GM15510 (cell line): ENCODE data around the gene NXT1.

Experiments used
- POLR2A ChIP-seq: IDR thresholded peaks from 3 replicates; pipeline ENCODE4 v1.6.1; 2011; ENCODE audit warnings: borderline replicate concordance; ENCODE audit not compliant: insufficient read length; ENCODE audit errors: extremely low read depth

The NXT1 gene

DNA sequence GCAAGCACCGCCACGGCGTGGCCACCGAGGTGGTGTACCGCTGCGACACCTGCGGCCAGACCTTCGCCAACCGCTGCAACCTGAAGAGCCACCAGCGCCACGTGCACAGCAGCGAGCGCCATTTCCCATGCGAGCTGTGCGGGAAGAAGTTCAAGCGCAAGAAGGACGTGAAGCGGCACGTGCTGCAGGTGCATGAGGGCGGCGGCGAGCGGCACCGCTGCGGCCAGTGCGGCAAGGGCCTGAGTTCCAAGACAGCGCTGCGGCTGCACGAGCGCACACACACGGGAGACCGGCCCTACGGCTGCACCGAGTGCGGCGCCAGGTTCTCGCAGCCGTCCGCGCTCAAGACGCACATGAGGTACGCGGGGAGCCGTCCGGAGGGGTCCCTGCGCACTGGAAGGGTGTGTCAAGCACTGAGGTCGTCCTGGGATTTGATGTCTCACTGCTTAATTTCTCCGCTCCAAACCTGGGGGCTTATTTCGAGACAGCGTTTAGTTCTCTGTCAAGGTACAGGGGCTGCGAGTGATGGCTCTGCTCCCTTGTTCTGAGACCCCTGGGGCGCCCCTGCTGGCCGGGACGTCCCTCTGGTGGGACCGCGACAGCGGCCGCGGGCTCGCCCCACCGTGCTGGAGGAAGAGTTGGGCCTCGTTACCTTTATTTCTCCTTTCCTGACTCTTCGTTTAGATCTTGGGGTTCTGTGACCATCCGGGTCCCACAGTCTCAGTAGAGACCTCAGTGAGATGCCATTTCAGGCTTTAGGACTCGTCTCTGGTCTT lies 15.0 kb downstream of the NXT1 start:
- no peak for TF ChIP-seq POLR2A

DNA sequence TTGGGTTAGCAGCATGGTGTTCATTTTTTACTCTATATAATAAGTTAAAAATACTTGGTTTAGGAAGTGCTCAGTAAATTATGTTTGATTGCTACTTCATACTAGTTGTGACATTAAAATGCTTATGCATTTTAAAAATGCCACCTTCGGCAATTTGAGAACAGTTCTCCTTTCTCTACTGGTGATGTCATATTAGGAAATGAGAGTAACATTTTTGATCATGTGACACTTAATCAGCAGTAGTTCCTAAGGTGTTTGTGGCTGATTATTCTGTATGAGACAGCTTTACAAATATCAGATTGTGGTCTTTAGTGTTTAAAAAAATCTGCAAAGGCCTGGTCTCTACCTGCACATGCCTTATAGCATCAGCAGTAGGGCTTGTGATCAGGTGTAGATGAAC lies 15.8 kb downstream of the NXT1 start:
- TF ChIP-seq POLR2A: no peak

DNA sequence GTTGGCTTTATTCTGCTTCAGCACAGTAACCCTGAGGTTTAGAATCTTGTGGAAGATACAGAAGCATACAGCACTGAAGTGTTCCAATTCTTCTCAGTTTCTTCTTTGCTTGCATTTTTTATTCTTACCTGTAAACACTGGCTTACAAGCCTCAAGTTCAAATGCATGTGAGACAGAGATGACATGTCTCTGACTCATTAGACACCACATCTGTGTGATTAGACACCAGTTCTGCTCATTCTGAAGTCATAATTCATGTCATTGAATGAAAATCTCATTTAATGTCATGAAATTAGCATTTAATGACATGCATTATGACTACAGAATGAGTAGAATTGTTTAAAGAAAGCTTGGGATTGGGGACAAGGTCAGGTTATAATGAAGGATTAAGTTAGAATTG lies 17.2 kb downstream of the NXT1 start:
- TF ChIP-seq POLR2A: no peak

DNA sequence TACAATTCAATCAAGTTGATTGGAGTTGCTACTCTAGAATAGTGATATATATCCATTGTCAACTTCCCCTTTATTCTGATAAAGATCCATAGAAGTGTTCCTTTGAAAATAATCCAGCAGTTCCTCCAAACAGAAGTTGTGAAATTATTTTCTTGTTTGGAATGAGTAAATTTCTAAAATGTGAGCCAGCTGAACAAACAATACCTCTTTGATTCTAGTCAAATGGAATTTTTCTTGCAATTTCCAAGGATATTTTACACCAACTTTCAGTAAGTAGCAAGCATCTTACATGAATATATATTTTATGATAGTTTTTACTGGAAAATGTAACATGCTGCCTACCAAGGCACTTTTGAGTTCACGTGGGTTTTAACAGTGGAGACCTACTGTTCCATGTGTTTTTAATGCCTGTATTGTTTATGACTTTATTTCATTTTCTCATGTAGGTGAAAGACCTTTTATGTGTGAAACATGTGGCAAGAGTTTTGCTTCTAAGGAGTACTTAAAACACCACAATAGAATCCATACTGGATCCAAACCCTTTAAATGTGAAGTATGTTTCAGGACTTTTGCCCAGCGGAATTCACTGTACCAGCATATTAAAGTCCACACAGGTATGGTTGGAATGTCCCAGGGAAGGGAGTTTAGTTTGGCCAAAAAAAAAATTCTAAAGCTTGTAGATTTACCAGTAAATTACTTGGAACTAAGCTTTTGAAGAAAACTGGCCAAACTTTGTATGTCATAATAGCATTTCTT lies 17.9 kb downstream of the NXT1 start:
- no peak for TF ChIP-seq POLR2A

DNA sequence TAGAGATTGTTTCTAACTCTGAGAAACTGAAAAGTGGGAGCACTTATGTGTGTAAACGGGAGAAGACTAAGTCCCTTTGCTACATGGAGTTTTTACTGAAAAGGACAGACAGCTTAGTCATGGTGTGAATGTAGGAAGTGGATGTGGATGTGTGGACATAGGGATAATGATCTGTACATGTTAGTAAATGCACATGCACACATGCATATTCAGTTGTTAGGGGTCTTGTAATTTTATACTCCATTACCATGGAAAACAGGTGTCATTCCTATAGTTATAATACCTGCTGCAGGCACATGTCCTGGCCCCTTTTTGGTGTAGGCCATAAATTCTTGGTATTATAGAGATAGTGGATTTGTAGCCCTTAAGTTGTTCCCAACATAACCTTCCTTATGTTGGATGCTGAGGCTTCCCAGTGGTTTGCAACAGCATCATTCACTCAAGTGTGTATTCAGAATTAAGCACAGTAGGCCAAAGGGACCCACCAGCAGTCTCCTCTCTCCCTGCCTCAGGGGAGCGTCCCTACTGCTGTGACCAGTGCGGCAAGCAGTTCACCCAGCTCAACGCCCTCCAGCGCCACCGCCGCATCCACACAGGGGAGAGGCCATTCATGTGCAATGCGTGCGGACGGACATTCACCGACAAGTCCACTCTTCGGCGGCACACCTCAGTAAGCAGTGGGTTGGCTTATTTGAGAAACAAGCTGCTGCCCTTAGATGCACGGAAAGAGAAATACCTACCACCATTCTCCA lies 18.7 kb downstream of the NXT1 start:
- no peak for TF ChIP-seq POLR2A

DNA sequence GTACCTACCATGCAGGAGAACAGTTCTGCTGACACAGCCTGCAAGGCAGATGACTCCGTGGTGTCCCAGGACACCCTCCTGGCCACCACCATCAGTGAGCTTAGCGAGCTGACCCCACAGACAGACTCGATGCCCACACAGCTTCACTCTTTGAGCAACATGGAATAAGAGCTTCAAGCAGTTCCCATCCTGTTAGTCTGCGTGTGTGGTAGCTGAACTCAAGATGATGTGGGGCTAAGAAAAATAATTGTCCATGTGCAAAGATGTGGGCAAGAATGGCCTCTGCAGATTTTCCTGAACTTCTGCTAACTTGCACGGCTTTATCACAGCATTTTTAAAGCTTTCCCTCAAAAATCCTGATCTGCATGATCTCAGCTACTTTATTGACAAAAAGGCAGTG lies 19.7 kb downstream of the NXT1 start:
- TF ChIP-seq POLR2A: no peak

DNA sequence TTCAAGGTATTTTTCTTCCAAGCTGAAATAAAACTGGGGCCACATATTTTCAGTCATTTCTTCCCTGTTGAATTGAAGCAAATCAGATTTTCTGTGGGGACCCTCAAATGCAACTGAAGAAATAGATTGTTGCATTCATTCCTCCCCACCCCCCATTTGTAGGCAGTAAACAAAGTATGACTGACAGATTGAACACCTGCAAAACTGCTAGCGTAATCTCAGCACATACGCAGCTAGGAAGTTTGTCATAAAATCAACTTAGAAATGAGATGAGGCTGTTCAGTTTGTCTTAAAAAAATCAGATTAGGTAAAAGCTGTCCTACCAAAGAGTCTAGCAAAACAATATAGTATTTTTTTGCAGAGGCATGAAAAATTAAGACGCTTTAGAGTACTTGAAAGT lies 20.3 kb downstream of the NXT1 start:
- TF ChIP-seq POLR2A: no peak

DNA sequence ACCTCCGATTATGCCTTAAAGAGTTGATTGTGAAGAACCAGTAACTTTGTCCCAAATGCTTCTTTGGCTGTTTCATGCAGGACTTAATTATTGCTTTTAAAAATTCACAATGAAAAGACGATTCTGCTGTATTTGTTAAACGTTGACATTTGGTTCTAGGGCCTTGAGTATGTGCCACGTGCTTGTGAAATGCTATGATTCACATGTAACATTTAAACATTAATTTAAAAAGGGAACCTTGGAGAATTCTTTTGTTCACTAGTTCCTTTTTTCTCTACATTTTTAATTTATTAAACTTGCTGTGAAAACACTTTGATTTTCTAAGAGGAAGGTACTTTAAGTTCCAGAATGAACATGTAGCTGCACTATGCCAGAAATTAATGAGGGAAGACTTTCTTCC lies 20.9 kb downstream of the NXT1 start:
- TF ChIP-seq POLR2A: no peak

DNA sequence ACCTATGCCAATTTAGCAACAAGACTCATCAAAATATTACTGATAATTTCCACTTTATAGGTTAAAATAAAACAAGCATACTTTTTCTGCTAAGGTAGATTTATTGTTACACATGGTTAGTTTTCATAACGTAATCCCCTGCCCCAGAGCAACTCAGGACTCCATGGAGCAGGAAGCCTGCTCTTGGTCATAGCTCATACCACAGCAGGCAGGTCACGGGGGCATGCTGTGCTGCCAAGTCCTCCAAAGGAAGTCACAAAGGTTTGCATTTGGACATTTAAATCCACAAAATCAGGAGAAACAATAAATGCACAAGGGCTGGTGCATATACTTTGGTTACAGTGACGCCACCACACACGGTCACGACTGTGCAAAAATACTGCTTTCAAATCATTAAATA lies 23.9 kb downstream of the NXT1 start:
- TF ChIP-seq POLR2A: no peak

DNA sequence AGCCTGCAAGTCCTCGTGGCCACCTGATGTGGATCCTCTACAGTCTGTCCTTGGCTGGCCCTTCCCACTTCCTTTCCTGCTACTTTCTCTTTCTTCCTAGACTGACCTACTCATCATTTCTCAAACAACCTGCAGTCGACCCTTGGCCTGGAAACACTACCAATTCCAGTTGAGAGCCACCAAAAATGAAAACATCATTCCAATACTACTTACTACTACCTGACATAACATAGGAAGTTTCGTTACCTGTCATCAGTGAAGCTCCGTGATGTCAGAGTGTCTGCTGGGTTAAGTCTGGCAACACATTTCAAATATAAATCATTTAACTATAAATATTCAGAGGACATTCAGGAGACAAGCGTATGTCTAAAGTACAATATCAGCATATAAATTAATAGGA lies 25.2 kb downstream of the NXT1 start:
- TF ChIP-seq POLR2A: no peak

DNA sequence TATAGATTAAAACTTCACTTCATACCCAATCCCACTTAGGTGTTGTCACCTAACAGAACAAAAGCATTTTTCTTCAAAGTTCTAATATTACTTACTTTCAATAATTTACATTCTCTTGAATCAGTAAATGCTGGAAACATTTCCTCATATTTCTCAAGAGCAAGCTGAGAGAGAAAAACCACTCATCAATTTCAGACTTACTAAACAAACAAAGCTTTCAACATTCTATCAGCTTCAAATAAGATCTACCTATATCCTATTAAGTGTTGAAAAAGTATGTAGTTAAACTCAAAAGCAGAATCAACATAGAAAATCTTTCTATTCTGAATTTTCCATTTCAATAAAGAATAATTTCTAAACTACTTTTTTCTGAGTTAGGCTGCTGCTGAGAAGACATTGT lies 29.2 kb downstream of the NXT1 start:
- TF ChIP-seq POLR2A: no peak

DNA sequence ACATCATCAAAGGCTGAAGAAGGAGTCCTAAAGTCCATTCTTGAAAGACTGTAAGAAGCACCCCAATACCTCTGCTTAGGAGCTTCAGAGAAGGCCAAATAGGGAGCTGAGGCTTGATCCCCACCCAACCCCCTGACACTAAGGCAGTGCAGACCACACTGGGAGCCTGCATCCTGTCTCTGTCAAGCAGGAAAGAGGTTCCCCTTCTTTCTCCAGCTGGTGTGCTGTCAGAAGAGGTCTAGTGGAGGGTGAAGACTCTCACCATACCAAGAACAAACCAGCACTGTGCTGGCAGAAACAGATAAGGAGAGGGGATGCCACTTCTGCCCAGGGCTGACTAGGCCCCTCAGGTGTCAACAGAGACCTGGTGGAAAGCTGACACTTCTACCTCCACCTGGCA lies 31.3 kb downstream of the NXT1 start:
- TF ChIP-seq POLR2A: no peak

DNA sequence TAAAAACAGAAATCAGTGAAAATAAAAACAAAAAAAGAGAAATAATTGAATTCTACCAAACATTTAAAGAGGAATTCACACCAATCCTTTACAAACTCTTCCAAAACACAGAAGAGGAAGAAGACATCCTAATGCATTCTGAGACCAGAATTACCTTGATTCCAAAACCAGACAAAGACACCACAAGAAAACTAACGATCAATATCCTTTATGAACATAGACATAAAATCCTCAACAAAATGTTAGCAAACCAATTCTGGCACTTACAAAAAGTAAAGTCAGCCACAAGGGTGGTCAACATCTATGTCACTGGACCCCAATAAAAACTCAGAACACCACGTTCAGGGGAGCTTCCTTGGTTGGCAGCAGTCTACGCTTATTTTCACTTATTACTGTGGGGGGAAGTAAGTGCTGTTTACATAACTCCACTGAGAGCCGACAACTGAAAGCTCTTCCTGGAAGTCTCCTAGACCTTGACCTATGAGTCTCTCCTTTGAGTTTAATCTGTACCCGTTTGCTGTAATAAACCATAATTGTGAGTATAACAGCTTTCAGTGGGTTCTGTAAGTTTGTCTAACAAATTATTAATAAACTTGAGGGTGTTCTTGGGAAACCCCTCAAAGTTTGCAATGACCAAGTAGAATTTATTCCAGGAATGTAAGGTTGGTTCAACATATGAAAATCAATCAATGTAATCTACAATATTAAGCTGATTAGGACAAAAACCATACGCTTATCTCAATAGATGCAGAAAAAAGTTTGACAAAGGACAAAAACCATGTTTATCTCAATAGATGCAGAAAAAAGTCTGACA lies 35.9 kb downstream of the NXT1 start:
- no peak for TF ChIP-seq POLR2A

DNA sequence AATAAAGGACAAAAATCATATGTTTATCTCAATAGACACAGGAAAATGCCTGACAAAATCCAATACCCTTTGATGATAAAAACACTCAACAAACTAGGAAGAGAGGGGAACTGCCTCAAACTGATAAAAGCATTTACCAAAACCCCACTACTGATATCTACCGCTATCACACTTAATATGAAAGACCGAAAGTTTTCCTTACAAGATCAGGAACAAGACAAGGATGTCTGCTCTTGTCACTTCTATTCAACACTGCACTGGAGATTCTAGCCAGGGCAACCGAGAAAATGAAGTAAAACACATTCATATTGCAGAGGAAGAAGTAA lies 36.5 kb downstream of the NXT1 start:
- TF ChIP-seq POLR2A: no peak

DNA sequence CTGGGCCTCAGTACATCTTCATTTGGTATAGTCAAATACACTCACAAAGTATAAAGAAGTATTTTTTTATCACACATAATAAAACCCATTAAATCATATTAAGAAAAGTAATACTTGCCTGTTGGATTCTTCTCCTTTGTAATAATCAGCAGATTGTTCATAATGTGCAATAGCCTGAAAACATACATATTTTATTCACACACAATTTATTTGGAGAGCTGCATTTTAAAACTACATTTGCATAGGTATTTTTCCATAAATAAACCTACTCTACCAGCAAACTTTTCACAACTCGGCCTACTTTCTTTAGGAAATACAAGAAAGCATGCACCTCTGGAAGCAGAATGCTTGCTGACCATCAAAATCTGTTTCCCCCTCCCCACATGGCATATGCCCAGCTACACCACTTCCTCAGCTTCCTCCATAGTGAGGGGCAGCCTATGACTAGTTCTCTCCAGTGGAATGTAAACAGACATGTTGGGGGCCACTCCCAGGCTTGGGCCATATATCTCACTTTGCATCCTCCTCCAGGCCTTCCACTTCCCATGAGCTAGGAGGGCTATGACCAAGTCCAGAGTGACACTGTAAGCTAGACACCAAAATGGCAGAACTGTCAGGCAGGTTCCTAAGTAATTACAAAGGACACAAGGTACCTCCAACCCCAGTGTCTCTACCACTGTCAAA lies 39.6 kb downstream of the NXT1 start:
- no peak for TF ChIP-seq POLR2A

DNA sequence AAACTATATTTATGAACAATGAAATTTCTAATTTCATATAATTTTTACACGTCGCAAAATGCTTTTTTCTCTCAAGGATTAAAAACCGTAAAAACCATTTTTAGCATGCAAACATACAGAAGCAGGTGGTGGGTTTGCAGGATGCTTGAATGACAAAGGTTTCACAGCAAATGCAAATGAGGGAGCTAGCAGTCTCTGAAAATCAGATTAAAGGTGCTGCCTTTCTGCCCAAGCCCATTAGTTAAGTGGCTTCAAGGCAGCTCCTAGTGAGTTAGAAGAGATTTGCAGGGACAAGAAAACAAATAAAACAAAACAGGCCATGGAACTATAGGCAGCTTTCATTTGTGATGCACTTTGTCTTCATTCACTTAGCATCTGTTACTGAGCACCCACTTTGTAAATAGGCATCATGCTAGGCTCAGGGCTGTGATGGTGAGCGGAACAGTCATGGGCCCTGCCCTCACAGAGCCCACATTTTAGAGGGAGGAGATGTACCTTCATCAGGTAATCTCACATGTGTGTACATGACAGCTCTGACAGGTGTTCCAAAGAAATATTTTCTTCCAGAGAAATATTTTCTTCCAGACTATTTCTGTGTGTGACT lies 41.2 kb downstream of the NXT1 start:
- no peak for TF ChIP-seq POLR2A
